ENCODE data around the gene ADAMTSL1. TPM values are rescaled to one million over a fixed set of nuclear protein-coding genes. Genes with fewer than 3 reads are reported as not detected.

ADAMTSL1 gene
- polyA plus RNA-seq, 12 donors: 8.4 to 25.2 (median 16.0) TPM; not detected in 1

GRCh38 chr9:18545636-18546360, 71.8 kb downstream of the ADAMTSL1 start:
- no peak for DNase-seq

- no peak for DNase-seq
Measured at GRCh38 chr9:18548456-18548855, 74.5 kb downstream of the ADAMTSL1 start.

- no peak for DNase-seq
Measured at GRCh38 chr9:18549772-18550171, 75.8 kb downstream of the ADAMTSL1 start.

GRCh38 chr9:18550286-18550685, 76.3 kb downstream of the ADAMTSL1 start:
- no peak for DNase-seq

- no peak for DNase-seq
Measured at GRCh38 chr9:18554244-18554643, 80.3 kb downstream of the ADAMTSL1 start.

- peak; percentile 35 for DNase-seq
Measured at GRCh38 chr9:18555105-18555883, 81.3 kb downstream of the ADAMTSL1 start.

- no peak for DNase-seq
Measured at GRCh38 chr9:18564018-18564880, 90.3 kb downstream of the ADAMTSL1 start.

- no peak for DNase-seq
Measured at GRCh38 chr9:18566121-18566520, 92.2 kb downstream of the ADAMTSL1 start.

GRCh38 chr9:18568973-18569372, 95.0 kb downstream of the ADAMTSL1 start:
- no peak for DNase-seq

- DNase-seq: no peak
Measured at GRCh38 chr9:18569941-18570630, 96.1 kb downstream of the ADAMTSL1 start.

- no peak for DNase-seq
Measured at GRCh38 chr9:18573021-18573556, 99.1 kb downstream of the ADAMTSL1 start.

- no peak for DNase-seq
Measured at GRCh38 chr9:18575686-18576085, 101.7 kb downstream of the ADAMTSL1 start.

GRCh38 chr9:18579536-18579935, 105.6 kb downstream of the ADAMTSL1 start:
- no peak for DNase-seq

GRCh38 chr9:18580151-18580550, 106.2 kb downstream of the ADAMTSL1 start:
- no peak for DNase-seq

GRCh38 chr9:18585996-18586395, 112.0 kb downstream of the ADAMTSL1 start:
- no peak for DNase-seq

GRCh38 chr9:18588002-18588401, 114.0 kb downstream of the ADAMTSL1 start:
- DNase-seq: no peak

GRCh38 chr9:18591261-18591660, 117.3 kb downstream of the ADAMTSL1 start:
- DNase-seq: no peak

- DNase-seq: no peak
Measured at GRCh38 chr9:18594837-18595236, 120.9 kb downstream of the ADAMTSL1 start.

GRCh38 chr9:18595597-18595996, 121.6 kb downstream of the ADAMTSL1 start:
- DNase-seq: no peak

GRCh38 chr9:18596920-18597319, 123.0 kb downstream of the ADAMTSL1 start:
- DNase-seq: no peak

GRCh38 chr9:18598969-18599368, 125.0 kb downstream of the ADAMTSL1 start:
- no peak for DNase-seq

Measured in muscle of arm (tissue), 12 donors.